Smooth muscle cell (in vitro differentiated cells): ENCODE data around the gene PIGL. TPM values are rescaled to one million over a fixed set of nuclear protein-coding genes. Genes with fewer than 3 reads are reported as not detected.

ENCODE experiments used
- DNase-seq: peaks from one replicate; lab custom pipeline; 2025; ENCODE audit not compliant: unreplicated experiment; lab: John Stamatoyannopoulos, UW
- H2AFZ ChIP-seq: fragments of 200-600 bp; sonication (generic); 2 replicates; pipeline ENCODE4 v1.6.0; 2016; ENCODE audit warnings: antibody characterized with exemption, low read depth, mild to moderate bottlenecking
- H3F3A ChIP-seq: fragments of 200-600 bp; sonication (generic); 2 replicates; pipeline ENCODE4 v1.6.0; 2017; ENCODE audit warnings: antibody characterized with exemption, low read depth
- H3K27ac ChIP-seq: fragments of 200-600 bp; sonication (generic); 2 replicates; pipeline ENCODE4 v1.5.1; 2016; ENCODE audit warnings: low read depth, mild to moderate bottlenecking
- H3K27me3 ChIP-seq: fragments of 200-600 bp; sonication (generic); 2 replicates; pipeline ENCODE4 v1.6.1; 2016; ENCODE audit warnings: low read depth, mild to moderate bottlenecking
- H3K36me3 ChIP-seq: fragments of 200-600 bp; sonication (generic); 2 replicates; pipeline ENCODE4 v1.5.1; 2016; ENCODE audit warnings: low read depth
- H3K4me1 ChIP-seq: fragments of 200-600 bp; sonication (generic); 2 replicates; pipeline ENCODE4 v1.5.1; 2016; ENCODE audit warnings: low read depth
- H3K4me2 ChIP-seq: fragments of 200-600 bp; sonication (generic); 2 replicates; pipeline ENCODE4 v1.6.0; 2016; ENCODE audit warnings: mild to moderate bottlenecking
- H3K4me3 ChIP-seq: fragments of 200-600 bp; sonication (generic); 2 replicates; pipeline ENCODE4 v1.5.1; 2016; ENCODE audit warnings: mild to moderate bottlenecking
- H3K79me2 ChIP-seq: fragments of 200-600 bp; sonication (generic); 2 replicates; pipeline ENCODE4 v1.6.0; 2016; ENCODE audit warnings: low read depth, mild to moderate bottlenecking
- H3K9ac ChIP-seq: fragments of 200-600 bp; sonication (generic); 2 replicates; pipeline ENCODE4 v1.6.0; 2016; ENCODE audit warnings: low read depth
- H3K9me3 ChIP-seq: fragments of 200-600 bp; sonication (generic); replicated peaks from 2 replicates; pipeline ENCODE4 v1.5.1; 2016; ENCODE audit warnings: low read depth
- H4K20me1 ChIP-seq: fragments of 200-600 bp; sonication (generic); 2 replicates; pipeline ENCODE4 v1.6.0; 2016; ENCODE audit warnings: low read depth
- CTCF ChIP-seq: fragments of 200-600 bp; sonication (generic); IDR thresholded peaks from 2 replicates; pipeline ENCODE4 v1.5.1; 2017; ENCODE audit warnings: borderline replicate concordance, mild to moderate bottlenecking, antibody characterized with exemption; ENCODE audit not compliant: insufficient read depth, poor library complexity, severe bottlenecking
- WGBS: methylation state at CpG from one replicate; pipeline ENCODE4 v1.1.7; 2016; ENCODE audit warnings: low lambda C conversion rate; 5-methylcytosine and 5-hydroxymethylcytosine counted together
- polyA plus RNA-seq: library from polyadenylated mRNA; unstranded; fragments of >200 nt; fragmentation: Nextera tagmentation; extraction: Ambion mirVana; gene quantifications from 2 replicates; pipeline ENCODE4 v1.2.1, GENCODE V29; 2016
- total RNA-seq: library from RNA; depleted of rRNA; stranded (reverse); fragments of >200 nt; gene quantifications from 2 replicates; pipeline ENCODE4 v1.2.3, GENCODE V29; 2014

Gene PIGL
- total and polyA plus RNA-seq, 2 experiments from 2014 or later, result 20.2 to 56.0 TPM

GRCh38 chr17:16243801-16244567 is 27.0 kb downstream of the PIGL start:
- Histone ChIP-seq H3K27me3 (no peaks in the 10 kb centered on the region), H3K79me2 (peaks cover 3% of the 10 kb centered on the region), H3K4me2 (no peak overlapping the region), H3K9ac (no peak overlapping the region), H2AFZ (no peak overlapping the region), H3K4me1 (no peaks in the 10 kb centered on the region), H3F3A (peaks cover 10% of the 10 kb centered on the region), H3K4me3 (no peak overlapping the region), H3K27ac (no peak overlapping the region), H3K36me3 (no peaks in the 10 kb centered on the region), H4K20me1 (no peaks in the 10 kb centered on the region), H3K9me3 (no peaks in the 10 kb centered on the region)
- WGBS, result 61% methylated on average over 9 of the region's 9 CpGs
- no peak for TF ChIP-seq CTCF
- DNase-seq, result no peak

- Histone ChIP-seq H3K4me1 (no peaks in the 10 kb centered on the region), H3K9me3 (no peaks in the 10 kb centered on the region), H2AFZ (no peak overlapping the region), H3K36me3 (no peaks in the 10 kb centered on the region), H3K27ac (no peak overlapping the region), H3K4me3 (no peak overlapping the region), H3K79me2 (peaks cover 3% of the 10 kb centered on the region), H3K9ac (no peak overlapping the region), H4K20me1 (no peaks in the 10 kb centered on the region), H3K4me2 (no peak overlapping the region), H3K27me3 (no peaks in the 10 kb centered on the region), H3F3A (peaks cover 10% of the 10 kb centered on the region)
- DNase-seq, result no peak
- 92% methylated on average over 7 of the region's 7 CpGs for WGBS
- no peak for TF ChIP-seq CTCF
Measured at GRCh38 chr17:16247586-16247984, 30.6 kb downstream of the PIGL start.

- no peaks in the 10 kb centered on the region for H3K9me3 ChIP-seq
- no peak for TF ChIP-seq CTCF
- DNase-seq, result no peak
- H4K20me1 ChIP-seq, result peaks cover under 1% of the 10 kb centered on the region
- H3K4me2 ChIP-seq, result peak overlapping the region; percentile 19
- no peaks in the 10 kb centered on the region for H3K27me3 ChIP-seq
- H3K79me2 ChIP-seq, result no peaks in the 10 kb centered on the region
- H3K4me1 ChIP-seq, result peaks cover 9% of the 10 kb centered on the region
- H3K36me3 ChIP-seq, result no peaks in the 10 kb centered on the region
- peak overlapping the region; percentile 63 for H3K27ac ChIP-seq
- H2AFZ ChIP-seq, result no peak overlapping the region
- H3K9ac ChIP-seq, result peak overlapping the region; percentile 25
- H3K4me3 ChIP-seq, result no peak overlapping the region
- 84% methylated on average over 1 of the region's 1 CpG for WGBS
- no peaks in the 10 kb centered on the region for H3F3A ChIP-seq
Measured at GRCh38 chr17:16250635-16251034, 33.6 kb downstream of the PIGL start.

- Histone ChIP-seq H3K4me2 (peak overlapping the region; percentile 19), H3K79me2 (no peaks in the 10 kb centered on the region), H3K27ac (peak overlapping the region; percentile 63), H3F3A (no peaks in the 10 kb centered on the region), H3K27me3 (no peaks in the 10 kb centered on the region), H4K20me1 (peaks cover 4% of the 10 kb centered on the region), H3K4me1 (peaks cover 13% of the 10 kb centered on the region), H3K9ac (no peak overlapping the region), H3K36me3 (no peaks in the 10 kb centered on the region), H3K4me3 (no peak overlapping the region), H3K9me3 (no peaks in the 10 kb centered on the region), H2AFZ (no peak overlapping the region)
- TF ChIP-seq CTCF, result no peak
- 70% methylated on average over 6 of the region's 6 CpGs for WGBS
- no peak for DNase-seq
Measured at GRCh38 chr17:16251043-16251442, 34.0 kb downstream of the PIGL start.
